Esophagus muscularis mucosa (tissue), 4 donors: ENCODE results near the gene PRR15L. TPM values are rescaled to one million over a fixed set of nuclear protein-coding genes. Genes with fewer than 3 reads are reported as not detected.
A peak's percentile ranks its signal among the peaks of the same experiment; 100 is the strongest.
"Not testable (repeated sequence)": the region's sequence is repeated elsewhere in the genome, so short reads cannot be mapped to it uniquely, and the experiment has no call there.

ENCODE experiments used
- DNase-seq: peaks from one replicate; pipeline ENCODE4 v3.0.0-alpha.2; 2017; ENCODE audit errors: extremely low spot score
- H3K27ac ChIP-seq, 4 donors: fragments of 200-600 bp; sonication (generic); replicated peaks in 1 of 4; 1 replicate in 3 of 4; 2 replicates in 1 of 4; pipeline ENCODE4 v1.5.1; 2016 to 2019; ENCODE audit warnings: mild to moderate bottlenecking in 1 of 4
- H3K27me3 ChIP-seq, 4 donors: fragments of 200-600 bp; sonication (generic); one replicate each; pipeline versions ENCODE4 v1.5.1 to v1.6.0; 2016 to 2019
- H3K36me3 ChIP-seq, 4 donors: fragments of 200-600 bp; sonication (generic); one replicate each; pipeline ENCODE4 v1.5.1; 2016 to 2019
- H3K4me1 ChIP-seq, 4 donors: fragments of 200-600 bp; sonication (generic); one replicate each; pipeline ENCODE4 v1.5.1; 2016 to 2019
- H3K4me3 ChIP-seq, 4 donors: fragments of 200-600 bp; sonication (generic); 1 replicate in 2 of 4; 2 replicates in 2 of 4; pipeline ENCODE4 v1.5.1; 2016 to 2019; ENCODE audit warnings: mild to moderate bottlenecking in 4 of 4, moderate library complexity in 1 of 4
- H3K9me3 ChIP-seq, 4 donors: fragments of 200-600 bp; sonication (generic); 1 replicate in 3 of 4; 2 replicates in 1 of 4; pipeline ENCODE4 v1.5.1; 2016 to 2019
- EP300 ChIP-seq: sonication (generic); formaldehyde crosslinking; IDR thresholded peaks from one replicate; pipeline ENCODE4 v1.6.1; 2017; ENCODE audit warnings: antibody characterized with exemption
- POLR2A ChIP-seq: fragments of 450-650 bp; IDR thresholded peaks from one replicate; pipeline ENCODE4 v1.6.1; 2017; ENCODE audit warnings: antibody characterized with exemption, moderate library complexity, mild to moderate bottlenecking, low read depth
- POLR2AphosphoS5 ChIP-seq, 2 donors: sonication (generic); formaldehyde crosslinking; IDR thresholded peaks; one replicate each; pipeline ENCODE4 v1.6.1; 2017; ENCODE audit warnings: antibody characterized with exemption in 2 of 2
- WGBS: methylation state at CpG from one replicate; pipeline ENCODE4 v1.1.5; 2018; 5-methylcytosine and 5-hydroxymethylcytosine counted together
- intact Hi-C: fragments of 100-400 bp; cut with DNase I; formaldehyde crosslinking; loops from one replicate; pipeline ENCODE4 v1.15.1; 2023
- total RNA-seq, 4 donors: library from RNA; depleted of rRNA; stranded (reverse); fragments of >200 nt; gene quantifications; one replicate each; pipeline versions ENCODE4 v1.1.0 to v1.2.1, GENCODE V29; 2016
- TF ChIP-seq, protein P1 (sequence below), 3 experiments: fragments of 200-600 bp in 2 of 3; fragments of 450-650 bp in 1 of 3; sonication (generic) in 2 of 3; IDR thresholded peaks; one replicate each; pipeline ENCODE4 v1.5.1; 2017 to 2019; ENCODE audit warnings: antibody characterized with exemption in 3 of 3, mild to moderate bottlenecking in 2 of 3, moderate library complexity in 1 of 3

Gene PRR15L
- total RNA-seq, 4 donors from 2014 or later, result not detected

DNA sequence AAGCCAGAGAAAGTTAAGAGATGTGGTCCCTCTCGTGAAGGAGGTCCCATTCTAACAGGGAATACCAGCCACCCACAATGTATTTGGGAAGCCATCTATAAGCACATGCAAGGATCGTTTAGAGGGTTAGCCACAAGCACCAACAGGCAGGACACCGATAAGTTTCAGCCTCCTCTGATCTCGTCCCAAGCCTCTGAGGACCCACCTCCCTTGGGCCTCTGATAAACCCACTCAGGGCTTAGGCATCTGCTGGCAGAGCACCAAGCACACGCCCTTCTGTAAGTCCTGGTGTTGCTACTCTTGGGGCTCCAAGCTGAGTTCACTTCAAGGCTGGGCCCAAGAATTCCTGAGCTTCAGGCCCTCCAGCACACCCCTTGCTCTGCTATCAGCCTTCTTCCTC, 21.7 kb downstream of the PRR15L start:
- no peak for DNase-seq
- H3K36me3 ChIP-seq, result peaks cover 0 to 6% (median 0%) of the 10 kb centered on the region in 4 donors
- 91% methylated on average over 5 of the region's 5 CpGs for WGBS
- intact Hi-C loops, result no loop called here
- peaks cover 0 to 8% (median 7%) of the 10 kb centered on the region in 4 donors for H3K4me1 ChIP-seq
- H3K4me3 ChIP-seq, result no peak overlapping the region
- no peak overlapping the region for H3K27ac ChIP-seq
- H3K27me3 ChIP-seq, result no peaks in the 10 kb centered on the region
- TF ChIP-seq, protein P1, sequence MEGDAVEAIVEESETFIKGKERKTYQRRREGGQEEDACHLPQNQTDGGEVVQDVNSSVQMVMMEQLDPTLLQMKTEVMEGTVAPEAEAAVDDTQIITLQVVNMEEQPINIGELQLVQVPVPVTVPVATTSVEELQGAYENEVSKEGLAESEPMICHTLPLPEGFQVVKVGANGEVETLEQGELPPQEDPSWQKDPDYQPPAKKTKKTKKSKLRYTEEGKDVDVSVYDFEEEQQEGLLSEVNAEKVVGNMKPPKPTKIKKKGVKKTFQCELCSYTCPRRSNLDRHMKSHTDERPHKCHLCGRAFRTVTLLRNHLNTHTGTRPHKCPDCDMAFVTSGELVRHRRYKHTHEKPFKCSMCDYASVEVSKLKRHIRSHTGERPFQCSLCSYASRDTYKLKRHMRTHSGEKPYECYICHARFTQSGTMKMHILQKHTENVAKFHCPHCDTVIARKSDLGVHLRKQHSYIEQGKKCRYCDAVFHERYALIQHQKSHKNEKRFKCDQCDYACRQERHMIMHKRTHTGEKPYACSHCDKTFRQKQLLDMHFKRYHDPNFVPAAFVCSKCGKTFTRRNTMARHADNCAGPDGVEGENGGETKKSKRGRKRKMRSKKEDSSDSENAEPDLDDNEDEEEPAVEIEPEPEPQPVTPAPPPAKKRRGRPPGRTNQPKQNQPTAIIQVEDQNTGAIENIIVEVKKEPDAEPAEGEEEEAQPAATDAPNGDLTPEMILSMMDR (IDR thresholded peaks at IDR 0.05), result no peak
- TF ChIP-seq EP300 (no peak), POLR2A (no peak), POLR2AphosphoS5 (IDR thresholded peaks at IDR 0.05) (no peak)
- no peaks in the 10 kb centered on the region for H3K9me3 ChIP-seq

DNA sequence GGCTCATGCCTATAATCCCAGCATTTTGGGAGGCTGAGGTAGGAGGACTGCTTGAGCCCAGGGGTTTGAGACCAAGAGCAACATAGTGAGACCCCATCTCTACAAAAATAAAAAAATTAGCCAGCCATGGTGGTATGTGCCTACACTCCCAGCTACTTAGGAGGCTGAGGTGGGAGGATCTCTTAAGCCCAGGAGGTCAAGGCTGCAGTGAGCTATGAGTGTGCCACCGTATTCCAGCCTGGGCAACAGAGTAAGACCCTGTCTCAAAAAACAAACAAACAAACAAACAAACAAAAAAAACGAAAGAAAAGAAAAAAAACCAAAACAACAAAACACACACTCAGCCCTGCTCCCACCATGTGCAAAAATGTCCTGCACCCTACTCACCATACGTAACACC, 22.2 kb downstream of the PRR15L start:
- H3K27ac ChIP-seq, H3K4me1 ChIP-seq, H3K9me3 ChIP-seq, intact Hi-C loops, H3K27me3 ChIP-seq, H3K4me3 ChIP-seq, DNase-seq, H3K36me3 ChIP-seq: not testable (repeated sequence)
- WGBS, result 77% methylated on average over 3 of the region's 3 CpGs

DNA sequence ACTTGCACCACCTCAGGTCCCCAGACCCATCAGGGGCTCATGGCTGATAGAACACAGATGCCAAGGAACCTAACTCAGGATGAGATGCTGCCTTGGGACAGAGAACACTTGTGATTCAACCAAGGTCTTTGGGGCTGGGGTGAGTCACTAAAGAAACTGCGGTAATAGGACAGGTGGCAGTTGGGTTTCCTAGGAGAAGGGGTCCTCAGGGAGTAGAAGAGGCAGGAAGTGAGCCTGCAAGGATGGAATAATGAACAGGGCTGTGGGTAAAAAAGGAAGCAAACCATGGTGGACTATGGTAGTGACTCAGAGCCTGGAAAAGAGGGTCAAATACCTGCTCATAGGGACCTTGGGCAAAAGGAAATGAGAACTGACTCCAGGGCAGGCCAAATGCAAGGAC, 22.8 kb downstream of the PRR15L start:
- TF ChIP-seq EP300 (no peak), POLR2AphosphoS5 (IDR thresholded peaks at IDR 0.05) (no peak), POLR2A (no peak)
- TF ChIP-seq, protein P1 (IDR thresholded peaks at IDR 0.05), result no peak
- H3K36me3 ChIP-seq, result peaks cover 0 to 14% (median 6%) of the 10 kb centered on the region in 4 donors
- no peak overlapping the region for H3K27ac ChIP-seq
- intact Hi-C loops, result no loop called here
- DNase-seq, result no peak
- H3K27me3 ChIP-seq, result no peaks in the 10 kb centered on the region
- H3K4me1 ChIP-seq, result peaks cover 0 to 3% (median 0%) of the 10 kb centered on the region in 4 donors
- WGBS, result 95% methylated on average over 1 of the region's 1 CpG
- no peaks in the 10 kb centered on the region for H3K9me3 ChIP-seq
- H3K4me3 ChIP-seq, result no peak overlapping the region

DNA sequence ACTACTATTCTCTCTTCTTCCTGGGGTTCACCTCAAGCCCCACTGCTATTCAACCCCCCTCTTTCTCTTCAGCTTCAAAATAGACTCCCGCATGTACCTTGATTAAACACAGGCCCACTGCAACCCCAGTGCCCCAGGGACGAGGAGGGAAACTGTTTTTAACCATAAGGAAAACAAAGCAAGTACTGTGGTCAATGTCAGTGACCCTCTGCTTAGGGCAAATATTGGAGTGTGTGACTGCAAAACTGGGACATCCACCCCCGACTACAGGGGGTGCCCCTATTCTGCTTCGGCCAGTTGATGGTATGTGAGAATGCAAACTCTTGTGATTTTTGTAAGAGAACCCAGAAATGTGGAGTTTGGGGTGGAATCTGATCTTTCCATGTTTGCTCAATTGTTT, 25.8 kb downstream of the PRR15L start:
- WGBS, result 79% methylated on average over 4 of the region's 4 CpGs
- Histone ChIP-seq H3K27me3 (no peaks in the 10 kb centered on the region), H3K36me3 (peaks cover 15 to 40% (median 33%) of the 10 kb centered on the region in 4 donors), H3K27ac (no peak overlapping the region), H3K4me3 (no peak overlapping the region), H3K4me1 (peaks cover 0 to 12% (median 6%) of the 10 kb centered on the region in 4 donors), H3K9me3 (no peaks in the 10 kb centered on the region)
- intact Hi-C loops, result no loop called here
- TF ChIP-seq POLR2A, result no peak
- TF ChIP-seq, protein P1 (IDR thresholded peaks at IDR 0.05), result no peak
- no peak for TF ChIP-seq EP300
- no peak for TF ChIP-seq POLR2AphosphoS5 (IDR thresholded peaks at IDR 0.05)
- no peak for DNase-seq

DNA sequence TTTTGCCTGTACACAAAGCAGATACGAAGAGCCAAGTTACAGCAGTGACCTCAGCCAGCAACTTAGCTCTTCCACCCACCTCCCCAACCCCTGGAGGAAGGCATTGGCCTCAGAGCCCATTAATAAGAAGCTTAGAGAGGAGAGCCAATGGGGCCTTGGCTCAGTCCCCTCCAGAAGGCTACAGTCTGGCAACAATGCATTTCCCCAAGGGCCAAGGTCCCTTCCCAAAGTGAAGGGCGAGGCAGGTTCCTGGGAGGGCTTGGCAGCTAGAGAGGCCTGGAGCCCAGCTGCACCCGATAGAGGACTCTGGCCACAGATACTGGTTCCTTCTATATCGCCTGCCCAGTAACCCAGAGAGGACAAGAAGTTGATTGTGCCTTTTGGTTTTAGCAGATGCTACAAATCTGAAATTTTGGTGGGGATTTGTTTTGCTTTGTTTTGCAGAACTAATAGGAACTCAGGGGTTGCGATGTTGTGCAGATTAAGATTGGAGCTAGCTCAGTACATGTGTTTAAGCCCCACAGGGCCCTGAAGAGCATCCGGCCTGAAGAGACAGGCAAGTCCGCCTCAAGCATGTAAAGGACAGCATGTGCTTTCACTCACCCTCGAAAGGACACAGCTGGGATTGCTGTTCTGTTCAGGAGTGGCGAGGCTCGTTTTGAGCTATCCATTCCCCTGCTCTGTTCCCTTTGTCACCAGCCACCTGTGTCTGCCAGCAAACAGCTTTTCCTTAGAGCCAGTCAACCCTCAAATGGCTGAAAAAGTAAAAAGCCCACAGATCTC, 28.3 kb downstream of the PRR15L start:
- no peak overlapping the region for H3K4me3 ChIP-seq
- DNase-seq, result no peak
- TF ChIP-seq EP300, result no peak
- no peak for TF ChIP-seq POLR2AphosphoS5 (IDR thresholded peaks at IDR 0.05)
- TF ChIP-seq POLR2A, result no peak
- TF ChIP-seq, protein P1 (IDR thresholded peaks at IDR 0.05), result no peak
- H3K27ac ChIP-seq, result peak overlapping the region; percentile 1 to 46 (median 20)
- peaks cover 38 to 64% (median 57%) of the 10 kb centered on the region in 4 donors for H3K36me3 ChIP-seq
- peaks cover 0 to 12% (median 6%) of the 10 kb centered on the region in 4 donors for H3K4me1 ChIP-seq
- no peaks in the 10 kb centered on the region for H3K9me3 ChIP-seq
- intact Hi-C loops, result no loop called here
- 66% methylated on average over 10 of the region's 10 CpGs for WGBS
- H3K27me3 ChIP-seq, result no peaks in the 10 kb centered on the region
